DMS114 treated with DMSO at 0.1 percent for 48 hours (cell line): ENCODE measurements around the gene NDUFS1.
"Not testable (repeated sequence)": the region's sequence is repeated elsewhere in the genome, so short reads cannot be mapped to it uniquely, and the experiment has no call there.

Experiments used
- DNase-seq: peaks from one replicate; lab custom pipeline; 2025; ENCODE audit not compliant: unreplicated experiment; lab: John Stamatoyannopoulos, UW

Gene NDUFS1

DNA sequence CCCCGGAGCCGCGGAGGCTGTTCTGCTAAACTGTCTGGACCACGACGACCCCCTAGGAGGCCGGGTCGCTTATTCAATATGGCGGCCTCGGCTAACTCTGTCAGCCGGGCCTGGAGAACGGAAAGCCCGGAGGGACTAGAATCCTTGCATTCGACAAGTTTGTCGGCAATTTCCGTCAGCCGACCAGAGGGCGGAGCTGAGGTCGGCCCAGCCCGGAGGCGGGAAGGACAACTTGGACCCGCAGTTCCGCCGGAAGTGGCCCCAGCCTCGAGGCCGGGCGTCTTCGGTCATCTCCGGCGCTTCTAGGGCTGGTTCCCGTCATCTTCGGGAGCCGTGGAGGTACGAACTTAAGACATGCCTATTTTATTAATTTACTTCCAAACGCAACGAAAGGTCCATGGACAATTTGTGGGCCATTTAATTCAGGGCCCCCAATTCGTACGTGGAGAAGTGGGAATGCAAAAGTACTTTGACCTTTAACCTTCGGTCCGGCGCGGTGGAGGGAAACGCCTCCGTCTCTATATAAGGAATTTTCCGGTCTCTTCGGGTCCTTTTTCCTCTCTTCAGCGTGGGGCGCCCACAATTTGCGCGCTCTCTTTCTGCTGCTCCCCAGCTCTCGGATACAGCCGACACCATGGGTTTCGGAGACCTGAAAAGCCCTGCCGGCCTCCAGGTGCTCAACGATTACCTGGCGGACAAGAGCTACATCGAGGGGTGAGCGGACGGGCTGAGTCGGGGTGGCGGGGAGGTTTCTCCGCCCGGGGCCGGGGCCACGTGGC lies at the start of gene NDUFS1, which contains the start of gene EEF1B2:
NDUFS1 (minus strand) TSS at position 99 of the 779 bp plus-strand sequence. CDS start 5,766 bp downstream, outside the sequence.
EEF1B2 (plus strand) TSS at position 550 of the 779 bp plus-strand sequence; CDS start at position 635, 85 bp downstream.
- DNase-seq: peak; percentile 92

DNA sequence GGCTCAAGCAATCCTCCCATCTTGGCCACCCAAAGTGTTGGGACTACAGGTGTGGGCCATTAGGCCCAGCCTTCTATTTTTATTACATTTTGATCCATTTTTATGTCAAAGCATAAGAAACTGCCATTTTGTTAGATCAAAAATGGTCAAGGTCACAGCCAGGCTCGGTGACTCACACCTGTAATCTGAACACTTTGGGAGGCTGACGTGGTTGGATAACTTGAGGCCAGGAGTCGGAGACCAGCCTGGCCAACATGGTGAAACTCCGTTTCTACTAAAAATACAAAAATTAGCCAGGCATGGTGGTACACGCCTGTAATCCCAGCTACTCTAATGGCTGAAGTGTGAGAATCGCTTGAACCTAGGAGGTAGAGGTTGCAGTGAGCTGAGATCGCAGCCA lies 49.7 kb upstream of the NDUFS1 start:
- no peak for DNase-seq

DNA sequence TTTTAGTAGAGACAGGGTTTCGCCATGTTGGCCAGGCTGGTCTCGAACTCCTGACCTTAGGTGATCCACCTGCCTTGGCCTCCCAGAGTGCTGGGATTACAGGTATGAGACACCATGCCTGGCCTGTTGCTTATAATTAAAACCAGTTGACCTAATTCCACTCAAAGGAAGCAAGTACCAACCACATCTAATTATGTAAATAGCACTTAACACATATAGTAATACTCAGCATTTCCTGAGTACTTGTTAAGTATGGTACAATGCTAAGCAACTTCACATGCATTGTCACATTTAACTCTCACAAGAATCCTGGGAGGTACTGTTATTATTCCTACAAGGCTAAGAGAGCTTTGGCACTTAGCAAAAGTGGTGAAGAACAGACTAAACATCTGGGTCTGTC lies 48.1 kb upstream of the NDUFS1 start:
- DNase-seq: not testable (repeated sequence)

DNA sequence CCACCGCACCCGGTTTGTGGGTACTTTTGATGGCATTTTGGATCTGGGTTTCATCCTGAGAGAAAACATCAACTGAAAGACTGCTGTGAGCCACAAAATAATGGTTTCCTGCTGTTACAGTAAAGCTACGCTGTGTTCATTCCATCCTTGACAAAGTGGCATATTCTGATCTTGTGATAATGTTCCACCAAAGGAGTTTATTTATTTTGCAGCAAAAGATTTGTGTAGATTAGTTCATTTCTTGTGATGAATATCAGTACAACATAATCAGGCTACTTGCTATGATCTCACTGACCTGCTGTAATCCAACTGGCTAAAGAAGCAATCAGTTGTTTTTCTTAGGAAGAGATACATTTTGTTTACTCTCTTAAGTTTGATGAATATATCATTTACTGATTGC lies 45.5 kb upstream of the NDUFS1 start:
- no peak for DNase-seq

DNA sequence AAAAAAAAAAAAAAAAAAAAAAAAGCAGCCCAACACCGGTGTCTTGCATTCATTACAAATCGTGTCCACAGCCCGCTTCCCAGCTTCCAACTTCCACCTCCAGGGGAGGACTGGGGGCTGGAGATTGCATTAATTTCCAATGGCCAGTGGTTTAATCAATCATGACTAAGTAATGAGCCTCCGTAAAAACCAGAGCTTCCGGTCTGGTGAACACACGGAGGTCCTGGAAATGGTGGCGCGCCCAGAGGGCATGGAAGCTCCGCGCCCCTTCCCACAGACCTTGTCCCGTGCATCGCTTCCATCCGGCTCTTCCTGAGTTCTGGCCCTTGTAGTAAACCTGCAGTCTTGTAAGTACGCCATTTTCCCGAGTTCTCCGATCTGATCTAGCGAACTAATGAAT lies 44.1 kb upstream of the NDUFS1 start:
- no peak for DNase-seq

DNA sequence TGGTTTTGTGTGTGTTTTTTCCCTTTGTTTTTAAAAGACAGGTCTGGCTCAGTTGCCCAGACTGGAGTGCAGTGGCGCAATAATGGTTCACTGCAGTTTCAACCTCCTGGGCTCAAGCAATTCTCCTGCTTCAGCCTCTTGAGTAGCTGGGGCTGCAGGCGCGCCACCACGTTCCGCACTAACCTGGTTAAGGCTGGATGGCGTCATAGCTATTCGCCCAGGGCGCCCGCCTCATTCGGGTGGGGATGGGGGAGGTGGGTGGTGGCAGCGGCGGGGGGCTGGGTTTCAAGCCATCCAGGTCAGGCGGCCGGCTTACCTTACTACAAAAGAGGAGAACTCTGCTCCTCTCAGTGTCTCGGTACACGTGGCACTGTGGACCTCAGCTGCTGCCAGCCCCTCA lies 43.2 kb upstream of the NDUFS1 start:
- no peak for DNase-seq

DNA sequence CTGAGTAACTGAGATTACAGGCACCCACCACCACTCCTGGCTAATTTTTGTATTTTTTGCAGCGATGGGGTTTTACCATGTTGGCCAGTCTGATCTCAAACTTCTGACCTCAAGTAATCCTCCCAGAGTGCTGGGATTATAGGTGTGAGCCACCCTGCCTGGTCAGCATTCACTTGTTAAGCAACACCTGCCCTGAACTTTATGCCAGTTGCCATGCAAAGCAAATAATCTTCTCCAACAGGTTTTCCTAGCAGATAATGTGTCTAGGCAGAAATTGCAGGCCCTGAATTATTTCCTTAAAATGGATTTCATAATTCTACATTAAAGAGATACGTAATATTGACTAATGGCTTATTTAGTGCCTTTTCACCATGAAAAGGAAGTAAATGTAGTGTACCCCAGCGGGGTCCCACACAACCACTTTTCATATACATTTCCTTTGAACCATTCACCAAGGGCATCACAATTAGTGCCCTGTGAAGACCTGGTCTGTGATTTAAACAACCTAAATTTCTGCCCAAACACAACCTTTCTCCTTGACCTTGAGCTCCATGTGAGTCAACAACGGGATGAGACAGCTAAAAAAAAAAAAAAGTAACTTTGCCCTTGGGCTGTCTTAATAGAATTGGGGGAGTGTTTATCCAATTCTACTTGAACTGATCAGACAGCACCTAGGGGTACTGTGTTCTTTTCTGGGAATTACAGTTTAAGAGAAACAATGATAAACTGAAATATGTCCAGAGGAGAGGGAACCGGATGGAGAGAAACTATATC lies 42.0 kb upstream of the NDUFS1 start:
- DNase-seq: no peak

DNA sequence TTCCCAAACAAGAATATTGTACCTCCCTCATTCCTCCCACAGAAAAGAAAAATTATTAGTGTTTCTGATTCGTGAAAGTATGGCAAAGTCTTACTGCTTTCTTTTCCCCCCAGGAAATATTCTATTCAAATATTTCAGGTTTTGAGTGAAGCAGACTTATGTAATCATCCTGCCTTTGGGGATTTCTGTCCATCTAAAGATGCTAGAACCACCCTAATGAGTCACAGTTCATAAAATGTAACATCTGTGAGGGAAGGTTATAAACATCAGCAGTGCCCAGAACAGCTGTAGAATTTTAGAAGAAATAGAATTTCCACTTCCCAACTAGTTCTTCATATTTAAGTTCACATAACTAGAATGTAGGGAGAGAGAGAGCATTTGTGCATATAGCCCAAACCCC lies 39.4 kb upstream of the NDUFS1 start:
- DNase-seq: no peak

DNA sequence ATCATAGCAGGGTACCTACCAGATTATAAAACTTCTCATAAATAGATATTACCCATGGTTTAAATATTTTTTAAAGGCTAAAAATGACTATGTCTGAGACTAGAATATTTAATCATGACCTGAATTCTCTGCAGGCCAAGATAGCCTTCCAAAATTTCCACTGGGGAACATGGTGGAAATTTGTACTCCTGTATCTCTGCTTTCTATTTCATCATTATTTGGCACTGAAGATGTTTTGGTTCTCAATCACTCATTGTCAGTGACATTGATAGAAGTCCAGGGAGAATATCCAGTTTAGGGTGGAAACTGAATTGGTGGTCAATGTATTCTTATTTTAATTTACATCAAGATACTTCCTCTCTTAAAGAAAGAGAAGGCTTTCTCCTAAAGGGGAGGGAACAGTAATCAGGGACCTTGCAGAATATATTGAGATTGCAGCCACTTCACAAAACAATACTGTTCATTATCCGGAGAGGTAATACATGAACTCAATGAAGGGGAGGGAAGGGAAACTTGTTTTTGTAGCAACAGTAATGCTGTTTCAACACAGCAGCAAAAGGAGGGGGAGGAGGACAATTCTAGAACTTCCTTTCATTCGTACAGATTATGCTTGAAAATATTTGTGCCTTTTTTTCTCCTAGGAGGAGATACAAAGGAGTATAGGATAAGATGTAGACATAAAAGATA lies 34.6 kb upstream of the NDUFS1 start:
- no peak for DNase-seq

DNA sequence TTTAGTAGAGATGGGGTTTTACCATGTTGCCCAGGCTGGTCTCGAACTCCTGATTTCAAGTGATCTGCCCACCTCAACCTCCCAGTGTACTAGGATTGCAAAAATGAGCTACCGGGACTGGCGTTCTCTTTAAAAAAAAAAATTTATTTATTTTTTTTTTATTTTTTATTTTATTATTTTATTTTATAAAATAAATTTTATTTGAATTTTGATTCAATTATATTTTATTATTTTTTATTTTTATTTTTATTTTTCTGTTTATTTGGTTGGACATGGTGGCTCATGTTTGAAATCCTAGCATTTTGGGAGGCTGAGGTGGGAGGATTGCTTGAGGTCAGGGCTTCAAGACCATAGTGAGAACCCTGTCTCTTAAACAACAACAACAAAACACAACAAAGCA lies 32.9 kb upstream of the NDUFS1 start:
- no peak for DNase-seq

DNA sequence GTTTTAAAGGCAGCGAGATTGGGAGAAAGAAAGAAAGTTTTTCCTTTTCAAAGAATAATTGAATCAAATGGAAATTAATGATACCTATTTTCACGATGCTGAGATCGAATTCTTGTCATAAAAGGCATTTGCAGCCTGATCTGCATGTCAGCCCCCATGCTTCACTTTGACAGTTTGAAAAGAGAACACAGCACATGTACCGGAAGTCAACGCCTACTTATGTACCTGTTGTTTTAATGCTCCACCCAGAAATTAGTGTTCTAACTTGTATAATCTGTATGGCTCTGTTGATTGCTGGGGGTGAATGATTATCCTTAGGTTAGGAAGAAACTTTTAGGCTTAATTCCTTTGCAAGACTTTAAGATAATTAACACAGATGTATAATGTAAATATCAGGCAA lies 31.4 kb upstream of the NDUFS1 start:
- no peak for DNase-seq

DNA sequence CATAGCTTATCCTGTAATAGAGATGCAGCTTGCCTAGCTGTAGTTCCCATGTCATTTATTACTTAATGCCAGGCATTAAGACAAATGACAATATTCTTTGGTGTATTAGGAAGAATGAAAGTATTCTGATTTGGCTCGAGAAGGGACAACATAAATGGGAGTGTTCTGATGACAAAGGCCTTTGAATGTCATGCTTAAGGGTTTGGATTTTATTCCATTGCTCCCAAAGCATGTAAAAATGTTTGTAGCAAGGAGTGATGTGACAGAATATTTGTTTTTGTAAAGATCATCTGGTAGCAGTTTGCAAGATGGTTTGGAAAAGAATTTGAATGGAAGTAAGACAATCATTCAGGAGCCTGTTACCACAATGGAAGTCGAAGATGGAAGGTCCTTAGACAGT lies 30.9 kb upstream of the NDUFS1 start:
- no peak for DNase-seq

DNA sequence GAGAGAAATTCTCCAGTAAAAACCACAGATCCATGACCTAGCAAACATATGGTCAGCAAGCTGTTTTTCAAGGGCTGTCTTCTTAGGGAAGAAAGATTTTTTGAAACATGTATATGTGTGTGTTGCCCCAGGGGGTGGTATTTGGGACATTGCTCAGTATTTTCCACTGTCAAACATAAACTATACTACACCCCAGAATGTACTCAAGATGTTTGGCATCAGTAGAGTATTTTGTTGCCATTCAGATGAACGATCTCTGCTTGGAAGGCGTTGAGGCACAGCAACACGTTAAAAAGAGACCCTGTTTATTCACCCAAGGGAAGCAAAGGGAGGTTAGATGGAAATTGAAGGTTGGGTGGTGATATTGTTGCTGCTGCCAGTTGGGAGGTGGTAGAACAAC lies 30.4 kb upstream of the NDUFS1 start:
- no peak for DNase-seq

DNA sequence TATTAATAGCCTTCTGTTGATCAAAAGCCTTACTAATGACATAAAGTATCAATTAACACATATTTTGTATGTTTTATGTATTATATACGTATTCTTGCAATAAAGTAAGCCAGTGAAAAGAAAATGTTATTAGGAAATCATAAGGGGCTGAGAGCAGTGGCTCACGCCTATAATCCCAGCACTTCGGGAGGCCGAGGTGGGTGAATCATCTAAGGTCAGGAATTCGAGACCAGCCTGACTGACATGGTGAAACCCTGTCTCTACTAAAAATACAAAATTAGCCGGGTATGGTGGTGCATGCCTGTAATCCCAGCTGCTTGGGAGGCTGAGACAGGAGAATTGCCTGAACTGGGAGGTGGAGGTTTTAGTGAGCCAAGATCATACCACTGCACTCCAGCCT lies 22.3 kb upstream of the NDUFS1 start:
- DNase-seq: not testable (repeated sequence)

DNA sequence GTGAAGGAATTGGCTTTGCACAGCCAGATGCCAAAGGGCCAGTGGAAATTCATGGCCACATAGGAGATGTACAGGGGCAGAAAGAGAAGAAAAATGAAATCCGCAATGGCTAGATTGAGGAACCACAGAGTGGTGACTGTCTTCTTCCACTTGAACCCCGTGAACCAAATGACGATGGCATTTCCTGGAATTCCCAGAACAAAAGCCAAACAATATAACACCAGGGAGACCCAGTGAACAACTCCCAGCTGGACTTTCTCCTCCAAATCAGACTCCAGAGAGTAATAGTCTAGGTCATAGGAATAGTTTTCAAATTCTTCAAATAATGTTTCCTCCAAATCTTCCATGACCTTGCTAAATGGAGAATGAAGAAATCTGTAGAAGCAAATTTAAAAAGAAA lies 17.7 kb upstream of the NDUFS1 start:
- no peak for DNase-seq

DNA sequence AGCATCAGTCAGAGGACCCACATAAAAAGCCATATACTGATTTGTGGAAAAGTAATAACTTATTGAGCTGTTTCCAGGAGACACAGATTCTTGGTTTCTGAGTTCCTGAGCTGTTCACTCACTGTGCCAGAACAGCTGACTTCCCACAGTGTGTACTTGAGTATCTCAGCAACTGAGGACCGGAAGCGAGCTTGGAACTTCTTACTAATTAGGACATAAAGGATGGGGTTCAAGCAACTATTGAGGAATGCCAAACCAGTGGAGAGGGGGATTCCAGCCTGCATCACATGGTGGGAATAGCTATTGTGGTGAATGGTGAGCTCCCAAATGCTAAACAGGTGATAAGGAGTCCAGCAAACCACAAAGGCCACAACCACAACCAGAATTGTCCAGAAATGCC lies 16.9 kb upstream of the NDUFS1 start:
- no peak for DNase-seq

DNA sequence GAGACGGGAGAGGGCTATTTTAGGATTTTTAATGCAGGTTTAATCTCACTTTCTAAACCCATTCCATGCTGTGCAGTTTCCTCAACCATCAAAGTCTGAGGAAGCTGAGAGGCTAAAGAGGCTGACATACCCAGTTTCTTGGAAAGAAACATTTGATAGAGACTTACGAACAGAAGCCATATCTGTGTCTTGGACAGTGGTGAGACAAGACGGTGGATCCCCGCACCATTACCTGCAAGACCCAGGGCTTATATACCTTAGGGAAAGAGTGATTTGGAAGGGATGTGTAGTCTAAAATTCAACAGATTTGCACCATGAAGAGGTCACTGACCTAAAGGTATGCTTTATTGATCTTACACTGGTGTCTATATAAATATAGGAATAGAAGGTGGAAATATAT lies 13.9 kb upstream of the NDUFS1 start:
- DNase-seq: no peak

DNA sequence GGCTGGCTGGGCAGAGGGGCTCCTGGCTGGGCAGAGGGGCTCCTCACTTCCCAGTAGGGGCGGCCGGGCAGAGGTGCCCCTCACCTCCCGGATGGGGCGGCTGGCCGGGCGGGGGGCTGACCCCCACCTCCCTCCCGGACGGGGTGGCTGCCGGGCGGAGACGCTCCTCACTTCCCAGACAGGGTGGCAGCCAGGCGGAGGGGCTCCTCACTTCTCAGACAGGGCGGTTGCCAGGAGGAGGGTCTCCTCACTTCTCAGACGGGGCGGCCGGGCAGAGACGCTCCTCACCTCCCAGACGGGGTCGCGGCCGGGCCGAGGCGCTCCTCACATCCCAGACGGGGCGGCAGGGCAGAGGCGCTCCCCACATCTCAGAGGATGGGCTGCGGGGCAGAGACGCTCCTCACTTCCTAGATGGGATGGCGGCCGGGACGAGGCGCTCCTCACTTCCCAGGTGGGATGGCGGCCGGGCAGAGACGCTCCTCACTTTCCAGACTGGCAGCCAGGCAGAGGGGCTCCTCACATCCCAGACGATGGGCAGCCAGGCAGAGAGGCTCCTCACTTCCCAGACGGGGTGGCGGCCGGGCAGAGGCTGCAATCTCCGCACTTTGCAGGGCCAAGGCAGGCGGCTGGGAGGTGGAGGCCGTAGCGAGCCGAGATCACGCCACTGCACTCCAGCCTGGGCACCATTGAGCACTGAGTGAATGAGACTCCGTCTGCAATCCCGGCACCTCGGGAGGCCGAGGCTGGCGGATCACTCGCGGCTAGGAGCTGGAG lies 12.6 kb upstream of the NDUFS1 start:
- not testable (repeated sequence) for DNase-seq

DNA sequence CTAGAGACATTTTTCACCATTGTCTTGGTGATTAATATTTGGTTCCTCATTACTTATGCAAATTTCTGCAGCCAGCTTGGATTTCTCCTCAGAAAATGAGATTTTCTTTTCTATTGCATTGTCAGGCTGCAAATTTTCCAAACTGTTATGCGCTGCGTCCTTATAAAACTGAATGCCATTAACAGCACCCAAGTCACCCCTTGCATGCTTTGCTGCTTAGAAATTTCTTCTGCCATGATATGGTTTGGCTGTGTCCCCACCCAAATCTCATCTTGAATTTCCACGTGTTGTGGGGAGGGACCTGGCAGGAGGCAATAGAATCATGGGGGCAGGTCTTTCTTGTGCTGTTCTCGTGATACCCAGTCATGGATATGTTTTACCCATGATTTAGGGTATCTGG lies 9.0 kb upstream of the NDUFS1 start:
- DNase-seq: not testable (repeated sequence)

DNA sequence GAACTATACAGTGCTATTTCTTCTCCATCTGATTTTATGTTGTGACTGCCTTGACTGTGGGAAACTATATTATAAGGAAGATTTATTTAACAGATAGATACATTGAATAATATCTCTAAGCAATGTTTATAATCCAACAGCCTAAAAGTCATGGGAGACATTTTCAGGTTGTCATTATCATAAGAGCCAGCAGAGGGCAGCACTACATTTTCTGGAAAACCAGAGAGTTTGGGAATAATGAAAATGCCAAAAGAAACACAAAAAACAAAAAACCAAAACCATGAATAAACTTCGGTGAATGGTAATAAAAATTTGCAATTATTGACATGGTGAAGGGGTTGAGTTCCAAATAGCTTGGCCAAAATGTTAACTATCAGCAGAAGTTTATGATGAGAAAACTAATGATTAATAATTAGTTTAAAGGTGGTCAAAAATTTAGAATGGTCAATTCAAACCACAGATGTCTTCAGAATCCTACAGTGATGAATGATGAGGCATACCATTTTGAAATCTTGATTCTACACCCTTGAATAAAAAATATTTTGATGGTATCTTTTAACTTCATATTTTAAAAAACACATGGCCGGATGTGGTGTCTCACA lies 5.1 kb upstream of the NDUFS1 start:
- peak; percentile 37 for DNase-seq
